A673 (cell line): ENCODE data around the gene LMO2.

ENCODE experiments used
- CTCF ChIP-seq: fragments of 300-800, 200-600 bp; sonication (generic); conservative IDR thresholded peaks from 2 replicates; pipeline ENCODE4 v1.5.1; 2017; ENCODE audit warnings: low read depth, mild to moderate bottlenecking, antibody characterized with exemption, low read length, moderate library complexity, mixed read lengths
- EZH2 ChIP-seq: fragments of 200-600 bp; sonication (generic); IDR thresholded peaks from 2 replicates; pipeline ENCODE4 v1.6.1; 2017; ENCODE audit warnings: borderline replicate concordance, low read depth, mild to moderate bottlenecking, mixed read lengths, antibody characterized with exemption, low read length; ENCODE audit not compliant: poor library complexity, severe bottlenecking

GRCh38 chr11:33881651-33882503 is 10.0 kb downstream of the LMO2 start:
- TF ChIP-seq CTCF (no peak), EZH2 (no peak)
